ENCODE measurements around the gene CLCN1.
"Not testable (repeated sequence)": the region's sequence is repeated elsewhere in the genome, so short reads cannot be mapped to it uniquely, and the experiment has no call there.

Gene CLCN1

DNA sequence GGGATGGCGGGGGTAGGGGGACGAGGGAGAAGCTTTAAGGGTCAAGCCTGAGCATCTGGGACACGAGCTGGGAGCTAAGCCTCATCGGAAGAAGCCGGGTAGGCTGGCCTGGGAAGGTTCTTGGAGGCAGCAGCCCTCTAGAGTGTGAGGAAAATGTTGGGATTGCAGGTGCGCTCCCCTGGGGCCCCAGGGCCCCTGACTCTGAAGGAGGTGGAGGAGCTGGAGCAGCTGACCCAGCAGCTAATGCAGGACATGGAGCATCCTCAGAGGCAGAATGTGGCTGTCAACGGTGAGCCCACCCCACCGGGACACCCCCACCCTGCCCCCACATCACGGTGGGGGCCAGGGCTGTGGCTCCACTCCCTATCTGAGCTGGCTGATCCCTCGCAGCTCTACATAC is 72.1 kb downstream of the CLCN1 start:
- no peak for DNase-seq

- no peak for DNase-seq
These were observed 72.7 kb downstream of the CLCN1 start for GRCh38 chr7:143388491-143389101.

DNA sequence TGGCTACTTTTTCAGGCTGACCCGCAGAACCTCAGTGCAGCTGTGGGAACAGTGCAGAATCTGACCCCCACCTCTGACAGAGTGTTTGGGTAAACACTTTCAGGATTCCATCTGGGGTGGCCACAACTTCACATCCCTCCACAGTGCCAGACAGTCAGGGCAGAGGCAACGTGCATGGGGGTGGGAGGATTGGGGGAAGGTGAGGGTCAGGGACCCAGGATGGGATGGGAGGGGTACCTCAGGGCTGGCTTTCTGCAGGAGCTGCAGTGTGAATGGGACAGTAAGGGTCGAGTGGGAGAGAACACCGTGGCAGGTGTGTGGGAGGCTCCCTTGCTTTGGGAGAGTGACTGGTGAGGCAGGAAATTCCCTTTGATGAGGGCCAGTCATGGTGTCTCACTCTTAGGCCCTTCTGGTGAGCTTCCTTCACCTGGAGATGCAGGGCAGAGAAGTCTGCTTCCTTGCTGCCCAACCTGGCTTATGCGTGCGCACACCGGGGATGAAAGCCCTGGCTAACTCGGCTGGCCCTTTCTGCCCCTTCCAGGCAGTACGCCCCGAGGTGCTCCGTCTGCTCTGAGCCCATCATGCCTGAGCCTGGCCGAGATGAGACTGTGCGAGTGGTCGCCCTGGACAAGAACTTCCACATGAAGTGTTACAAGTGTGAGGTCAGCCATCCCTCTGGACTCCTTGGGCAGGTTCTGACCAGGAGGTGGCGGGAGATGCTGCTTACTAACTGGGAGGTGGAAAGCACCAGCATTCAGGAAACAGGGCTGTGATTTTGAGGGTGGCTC is 73.6 kb downstream of the CLCN1 start:
- DNase-seq: no peak

GRCh38 chr7:143390104-143390772 is 74.3 kb downstream of the CLCN1 start:
- no peak for DNase-seq

- DNase-seq: no peak
These were observed 74.9 kb downstream of the CLCN1 start for GRCh38 chr7:143390773-143391317.

- peak; percentile 37 for DNase-seq
These were observed 75.8 kb downstream of the CLCN1 start for GRCh38 chr7:143391462-143392404.

DNA sequence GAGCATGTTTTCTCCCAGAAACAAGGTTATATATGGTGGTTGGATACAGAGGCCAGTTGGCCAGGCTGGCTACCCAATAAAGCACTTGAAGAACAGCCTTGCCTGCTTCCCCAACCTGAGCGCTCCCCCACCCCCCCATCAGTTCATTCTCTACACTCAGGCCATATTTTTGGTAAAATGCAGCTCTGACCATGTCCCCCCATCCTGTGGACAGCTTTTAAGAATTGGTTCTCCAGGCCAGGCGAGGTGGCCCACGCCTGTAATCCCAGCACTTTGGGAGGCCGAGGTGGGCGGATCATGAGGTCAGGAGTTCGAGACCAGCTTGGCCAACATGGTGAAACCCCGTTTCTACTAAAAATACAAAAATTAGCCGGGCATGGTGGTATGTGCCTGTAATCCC is 76.5 kb downstream of the CLCN1 start:
- not testable (repeated sequence) for DNase-seq

DNA sequence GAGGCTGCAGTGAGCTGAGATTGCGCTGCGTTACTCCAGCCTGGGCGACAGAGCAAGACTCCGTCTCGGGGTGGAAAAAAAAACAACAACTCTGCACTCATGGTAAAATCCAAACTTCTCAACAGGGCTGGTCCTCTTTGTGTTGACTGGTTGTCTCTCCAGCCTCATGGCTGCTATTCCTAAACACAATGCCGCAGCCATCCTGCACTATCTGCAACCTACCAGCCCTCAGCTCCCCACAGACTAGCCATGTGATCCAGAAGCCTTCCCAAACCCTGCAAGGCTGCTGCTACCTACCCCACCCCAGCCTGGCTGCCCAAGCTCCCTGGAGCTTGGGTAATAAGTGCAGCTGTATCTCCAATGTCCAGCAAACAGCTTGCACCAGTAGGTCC is 77.0 kb downstream of the CLCN1 start:
- no peak for DNase-seq

GRCh38 chr7:143393267-143394041 is 77.5 kb downstream of the CLCN1 start:
- no peak for DNase-seq

DNA sequence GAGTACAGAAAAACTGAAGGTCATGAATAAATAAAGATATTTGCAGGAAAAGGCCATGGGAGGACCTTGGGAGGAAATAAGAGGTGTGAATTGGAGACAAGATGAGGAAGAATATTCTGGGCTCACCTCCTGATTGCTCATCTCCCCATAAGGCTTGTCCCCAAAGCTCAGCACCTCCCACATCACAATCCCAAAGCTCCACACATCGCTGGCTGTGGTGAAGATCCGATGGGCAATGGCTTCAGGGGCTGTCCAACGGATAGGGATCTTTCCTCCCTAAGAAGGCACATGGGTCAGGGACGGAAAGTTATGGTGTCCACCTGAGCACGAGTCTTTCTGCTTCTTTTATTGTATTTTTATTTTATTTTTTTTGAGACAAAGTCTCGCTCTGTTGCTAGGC is 78.2 kb downstream of the CLCN1 start:
- DNase-seq: no peak

DNA sequence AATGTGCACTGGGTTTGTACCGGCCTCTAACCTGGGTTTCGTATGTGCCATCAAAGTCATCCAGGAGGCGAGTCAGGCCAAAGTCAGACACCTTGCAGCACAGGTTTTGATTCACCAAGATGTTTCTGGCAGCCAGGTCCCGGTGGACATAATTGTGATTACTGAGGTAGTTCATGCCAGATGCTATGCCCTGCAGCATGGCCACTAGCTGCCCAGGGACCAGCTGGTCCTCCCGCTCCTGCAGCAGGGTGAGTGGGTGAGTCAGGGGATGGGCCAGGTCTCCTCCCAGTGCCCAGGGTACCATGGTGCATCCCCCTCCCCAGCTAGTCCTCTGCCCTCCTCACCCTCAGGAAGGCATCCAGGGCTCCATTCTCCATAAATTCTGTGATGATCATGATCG is 78.9 kb downstream of the CLCN1 start:
- no peak for DNase-seq

GRCh38 chr7:143395187-143396149 is 79.6 kb downstream of the CLCN1 start:
- no peak for DNase-seq

- DNase-seq: no peak
These were observed 80.3 kb downstream of the CLCN1 start for GRCh38 chr7:143396182-143396581.

DNA sequence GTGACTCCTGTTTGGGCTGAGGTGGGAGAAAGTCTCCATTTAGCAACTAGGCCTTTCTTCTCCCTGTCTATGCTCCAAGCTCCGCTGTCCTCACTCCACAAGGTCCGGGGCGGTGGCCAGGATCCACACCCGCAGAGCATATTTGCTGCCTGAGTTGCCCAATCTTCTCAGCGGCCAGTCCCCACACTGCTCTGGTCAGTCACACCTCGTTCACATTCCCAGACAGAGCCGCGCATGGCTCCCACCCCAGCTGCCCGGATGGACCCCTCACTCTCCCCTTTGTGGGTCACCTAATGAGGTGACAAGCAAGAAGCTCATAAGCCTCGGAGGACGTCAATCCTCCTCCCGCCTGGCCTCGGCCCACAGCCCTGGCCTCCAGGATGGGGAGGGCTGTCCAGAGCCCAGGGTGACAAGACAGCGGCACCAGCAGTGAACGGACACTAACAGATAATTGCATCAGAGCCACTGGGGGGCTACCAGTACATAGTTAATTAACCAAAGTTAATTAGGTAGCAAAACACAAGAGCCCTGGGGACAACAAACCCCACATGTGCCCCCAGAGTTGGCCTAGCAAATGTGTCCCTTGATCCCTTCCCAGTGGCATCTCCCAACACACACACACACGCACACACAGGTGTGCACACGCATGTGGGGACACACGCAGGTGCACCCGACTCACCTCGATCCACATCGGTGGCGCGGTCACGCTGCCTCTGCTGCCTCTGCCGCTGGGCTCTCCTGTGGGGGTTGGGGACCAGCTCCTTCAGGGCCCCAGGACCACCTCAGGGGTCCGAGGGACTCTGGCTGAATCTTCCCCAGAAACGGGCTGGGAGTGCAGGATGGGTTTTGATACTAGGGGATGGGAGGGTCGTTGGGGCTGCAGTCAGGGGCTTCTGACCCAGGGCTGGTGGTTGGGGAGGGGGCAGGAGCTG is 81.0 kb downstream of the CLCN1 start:
- no peak for DNase-seq

DNA sequence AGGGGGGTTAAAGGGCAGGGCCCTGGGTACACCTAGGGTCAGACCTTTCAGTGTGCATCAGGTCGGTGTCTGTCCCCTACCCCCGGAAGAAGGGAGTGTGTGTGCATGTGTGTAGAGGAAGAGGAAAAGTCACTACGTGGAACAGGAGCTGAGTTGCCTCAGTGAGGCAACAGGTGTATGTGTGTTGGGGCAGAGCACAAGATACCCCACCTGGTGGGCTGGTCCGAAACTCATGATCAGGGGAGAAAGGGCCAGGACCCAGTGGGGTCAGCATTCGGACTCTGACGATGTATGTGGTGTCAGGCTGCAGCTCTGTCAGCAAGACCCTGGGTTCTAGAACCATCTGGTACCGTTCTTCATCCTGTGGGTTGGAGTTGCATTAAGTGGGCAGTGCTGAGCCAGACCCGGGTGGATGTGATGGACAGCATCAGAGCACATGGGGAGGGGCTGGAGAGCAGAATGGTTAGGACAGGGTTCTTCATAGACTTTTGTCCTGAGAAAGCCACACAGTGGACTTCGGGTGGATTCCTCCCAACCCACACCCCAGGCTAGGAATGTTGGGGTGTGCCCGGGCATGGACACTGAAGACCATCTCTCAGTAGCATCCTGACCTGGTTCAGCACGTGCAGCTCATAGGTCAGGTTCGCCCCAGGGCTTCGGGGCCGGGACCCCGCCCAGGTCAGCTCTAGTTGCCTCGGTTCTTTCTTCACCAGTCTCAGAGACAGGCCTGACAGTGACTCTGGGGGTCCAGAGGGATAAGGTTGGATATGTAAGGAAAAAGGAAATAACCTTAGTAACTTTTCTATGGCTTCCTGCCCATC is 82.0 kb downstream of the CLCN1 start:
- DNase-seq: no peak

DNA sequence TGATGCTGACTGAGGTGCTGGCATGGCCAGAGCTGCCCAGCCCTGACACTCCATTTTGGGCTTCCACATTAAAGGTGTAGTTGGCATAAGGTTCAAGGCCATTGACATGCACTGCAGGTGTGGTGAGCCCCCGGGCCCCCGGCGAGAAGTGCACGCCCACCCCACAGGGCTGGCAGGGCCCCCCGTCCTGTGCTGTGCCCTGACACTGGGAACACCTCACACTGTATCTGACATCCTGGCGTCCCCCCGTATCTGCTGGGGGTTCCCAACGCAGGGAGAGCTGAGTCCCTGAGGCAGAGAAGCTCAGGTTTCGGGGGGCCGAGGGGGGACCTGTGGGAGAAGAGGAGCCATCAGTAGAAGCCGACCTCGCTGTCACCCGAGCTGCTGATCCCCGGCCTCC is 82.7 kb downstream of the CLCN1 start:
- no peak for DNase-seq

GRCh38 chr7:143399151-143399550 is 83.2 kb downstream of the CLCN1 start:
- no peak for DNase-seq

DNA sequence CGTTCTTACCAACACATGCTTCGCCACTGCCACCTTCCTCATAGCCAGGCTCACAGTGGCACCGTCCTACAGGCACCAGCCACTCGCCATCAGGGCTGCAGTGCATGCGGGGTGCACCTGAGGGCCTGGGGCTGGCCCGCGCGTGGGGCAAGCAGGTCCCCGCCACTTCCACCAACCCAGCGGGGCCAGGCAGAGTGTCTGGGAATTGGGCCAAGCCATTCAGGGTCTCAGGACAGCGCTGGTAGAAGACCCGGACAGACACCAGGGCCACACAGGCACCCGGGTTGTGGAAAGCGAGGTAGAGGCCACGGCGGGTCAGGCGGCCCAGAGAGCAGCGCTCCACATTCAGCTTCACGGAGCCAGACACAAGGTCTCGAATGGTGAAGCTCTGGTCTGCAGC is 83.7 kb downstream of the CLCN1 start:
- no peak for DNase-seq

DNA sequence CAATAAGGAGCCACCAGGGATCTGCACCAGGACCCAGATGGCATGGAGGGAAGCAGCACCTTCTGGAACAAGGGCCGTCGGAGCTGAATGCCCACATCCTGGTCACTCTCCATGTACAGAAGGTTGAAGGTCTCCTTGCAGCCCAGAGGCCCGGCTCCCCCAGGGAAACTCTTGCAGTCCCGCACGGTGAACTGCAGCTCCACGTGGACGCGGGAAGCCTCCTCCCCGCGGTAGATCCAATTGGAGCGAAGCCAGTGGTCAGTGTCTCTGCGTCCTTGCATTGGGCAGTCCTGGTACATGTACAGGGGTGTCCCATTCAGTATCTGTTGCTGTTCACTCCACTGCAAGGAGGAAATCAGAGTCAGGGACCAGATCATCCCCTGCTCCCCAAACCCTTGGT is 85.4 kb downstream of the CLCN1 start:
- DNase-seq: no peak

Measured in left hindlimb (tissue), 1 donor.